H1 (cell line): ENCODE results near the gene PERCC1. TPM values are rescaled to one million over a fixed set of nuclear protein-coding genes. Genes with fewer than 3 reads are reported as not detected.

ENCODE experiments used
- SIN3A ChIP-seq, 2 experiments: IDR thresholded peaks in 1 of 2; conservative IDR thresholded peaks in 1 of 2; 2 replicates each; pipeline ENCODE4 v1.6.1; 2011 to 2012; ENCODE audit warnings: low read length in 2 of 2, improper control_type of control experiment in 1 of 2, low read depth in 1 of 2, mild to moderate bottlenecking in 1 of 2
- ZNF274 ChIP-seq: IDR thresholded peaks from 2 replicates; pipeline ENCODE4 v1.7.0; 2012; ENCODE audit warnings: low read length, borderline replicate concordance; ENCODE audit errors: extremely low read depth
- polyA plus RNA-seq, 7 experiments: library from polyadenylated mRNA; depleted of rRNA in 3 of 7; stranded (reverse) in 5 of 7; unstranded in 2 of 7; fragments of >200 nt in 5 of 7; fragments of 200-250 nt in 2 of 7; gene quantifications; 1 replicate in 5 of 7; 2 replicates in 1 of 7; 4 replicates in 1 of 7; pipeline versions ENCODE4 v1.2.1 to v1.2.3, GENCODE V29; 2011 to 2013; ENCODE audit warnings: missing spikeins in 2 of 7, mixed read lengths in 2 of 7
- total RNA-seq: library from RNA; stranded (reverse); fragmentation: NEBNext Ultra II Directional; extraction: Animal tissue kit (Norgen Biotek cat#: 25700); gene quantifications from 2 replicates; pipeline ENCODE4 v1.2.1, GENCODE V29; 2021

The PERCC1 gene
- total and polyA plus RNA-seq, 2 of the 8 experiments (the other 6 are each of a cell fraction or from before 2014, with no cell fraction given): not detected

DNA sequence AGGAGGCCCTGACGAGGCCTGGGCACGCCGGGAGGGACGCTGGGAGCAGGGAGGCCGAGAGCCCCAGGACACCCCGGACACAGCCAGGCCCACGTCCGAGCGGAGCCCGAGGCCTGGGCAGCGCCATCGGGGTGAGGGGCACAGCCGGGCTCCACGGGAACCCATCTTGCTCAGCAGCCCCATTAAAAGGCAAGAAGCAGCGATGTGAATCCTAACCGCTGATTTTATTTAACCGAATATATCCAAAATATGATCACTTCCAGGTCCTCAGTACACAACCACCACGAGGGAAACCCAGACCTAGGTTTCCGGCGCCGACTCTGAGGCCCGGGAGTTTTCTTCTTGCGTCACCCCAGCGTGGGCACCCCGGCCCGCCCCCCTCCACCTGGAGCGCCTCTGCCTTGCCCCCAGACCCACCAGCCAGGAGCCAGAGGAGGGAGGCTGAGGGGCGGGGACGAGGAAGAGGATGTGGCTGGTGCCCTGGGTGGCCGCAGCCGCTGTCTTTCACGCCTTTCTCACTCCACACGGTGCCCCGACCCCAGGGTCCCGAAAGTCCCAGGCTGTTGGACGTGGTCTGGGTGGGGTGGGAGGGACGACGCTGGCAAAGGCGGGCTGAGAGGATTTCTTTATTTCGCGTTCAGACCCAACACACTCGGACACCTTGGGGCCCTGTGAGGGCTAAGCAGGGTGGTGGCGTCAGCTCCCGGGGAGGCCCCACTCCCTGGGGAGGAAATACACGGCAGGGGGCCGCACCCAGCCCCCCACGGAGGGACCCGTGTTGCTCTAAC lies 14.0 kb downstream of the PERCC1 start (continued):
- no peak for TF ChIP-seq SIN3A (conservative IDR thresholded peaks at IDR 0.05 in 1 of 2, IDR thresholded peaks at IDR 0.05 in 1 of 2; ENCODE audit: low read depth in 1 of 2, low read length in 2 of 2)
- no peak for TF ChIP-seq ZNF274
